Midbrain (tissue), 1 donor: ENCODE data around the gene TMTC1.

ENCODE experiments used
- DNase-seq: peaks from one replicate; lab custom pipeline; 2025; lab: John Stamatoyannopoulos, UW

The TMTC1 gene

GRCh38 chr12:29780084-29780483, 3.7 kb downstream of the TMTC1 start:
- no peak for DNase-seq

DNA sequence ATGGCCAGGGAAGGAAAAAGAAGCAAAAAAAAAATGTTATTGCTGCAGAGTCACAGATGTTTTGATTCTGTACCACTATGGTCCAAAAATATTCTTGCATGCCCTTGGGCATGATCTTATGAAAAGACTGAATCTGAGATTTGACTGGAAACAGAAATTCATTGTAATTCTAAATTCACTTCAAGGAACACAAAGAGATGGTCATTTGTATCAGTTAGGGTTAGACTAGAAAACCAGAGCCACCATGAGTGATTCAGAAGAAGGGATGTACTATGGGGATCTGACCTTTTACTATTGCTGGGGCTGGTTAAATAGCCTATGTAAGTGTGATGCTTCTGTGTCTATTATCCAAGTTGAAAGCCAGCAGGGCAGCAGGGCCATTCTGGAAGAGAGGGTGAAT, 5.2 kb downstream of the TMTC1 start:
- no peak for DNase-seq

GRCh38 chr12:29773076-29773475, 10.7 kb downstream of the TMTC1 start:
- DNase-seq, result no peak

GRCh38 chr12:29771786-29772185, 12.0 kb downstream of the TMTC1 start:
- no peak for DNase-seq

GRCh38 chr12:29771165-29771564, 12.6 kb downstream of the TMTC1 start:
- no peak for DNase-seq

DNA sequence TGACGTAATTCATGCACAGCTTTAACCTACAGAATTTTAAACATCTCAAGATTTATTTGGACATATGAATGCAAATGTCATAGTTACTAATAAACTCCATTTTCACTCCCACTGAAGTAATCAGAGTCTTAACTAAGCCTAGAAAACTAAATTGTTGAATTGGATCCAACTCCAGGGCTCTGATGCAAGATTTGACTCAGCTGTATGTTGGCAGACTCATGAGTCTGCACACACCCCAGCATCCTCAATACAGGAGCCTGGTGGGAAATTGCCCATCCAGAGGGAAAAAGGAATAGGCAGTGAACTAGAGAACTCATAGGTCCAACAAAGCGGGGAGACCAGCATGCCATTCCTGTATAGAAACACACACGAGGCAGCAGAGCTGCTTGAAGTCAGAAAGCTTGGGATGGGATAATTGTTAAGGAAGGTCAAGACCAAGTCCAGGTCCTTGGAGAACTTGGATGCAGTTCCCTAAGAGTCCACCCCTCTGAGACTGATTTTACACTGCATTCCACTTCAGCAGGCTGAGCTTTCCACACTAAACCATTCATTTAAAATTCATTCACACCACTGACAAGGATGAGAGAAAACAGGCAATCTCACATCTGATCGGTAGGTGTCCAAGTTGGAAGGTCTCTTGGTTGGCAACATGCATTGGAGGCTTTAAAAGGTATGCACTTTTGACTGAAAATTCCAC, 14.4 kb downstream of the TMTC1 start:
- DNase-seq, result no peak

DNA sequence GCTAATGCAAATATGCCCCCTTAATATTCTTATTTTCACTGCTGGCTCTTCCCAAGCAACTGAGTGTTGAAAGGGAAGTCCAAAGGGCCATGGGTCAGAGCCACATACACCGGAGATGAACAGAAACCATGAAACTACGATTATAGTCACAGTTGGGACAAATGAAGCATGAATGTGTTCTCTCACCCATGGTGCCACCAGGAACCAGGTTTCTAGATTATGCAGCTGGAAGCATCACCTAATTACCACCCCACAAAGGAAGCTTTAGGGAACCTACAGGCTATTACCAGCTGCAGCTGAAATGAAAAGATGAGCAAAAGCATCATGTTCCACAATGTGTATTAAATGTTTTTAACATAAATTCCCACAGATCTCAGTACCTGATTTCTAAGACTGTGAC, 15.4 kb downstream of the TMTC1 start:
- no peak for DNase-seq

DNA sequence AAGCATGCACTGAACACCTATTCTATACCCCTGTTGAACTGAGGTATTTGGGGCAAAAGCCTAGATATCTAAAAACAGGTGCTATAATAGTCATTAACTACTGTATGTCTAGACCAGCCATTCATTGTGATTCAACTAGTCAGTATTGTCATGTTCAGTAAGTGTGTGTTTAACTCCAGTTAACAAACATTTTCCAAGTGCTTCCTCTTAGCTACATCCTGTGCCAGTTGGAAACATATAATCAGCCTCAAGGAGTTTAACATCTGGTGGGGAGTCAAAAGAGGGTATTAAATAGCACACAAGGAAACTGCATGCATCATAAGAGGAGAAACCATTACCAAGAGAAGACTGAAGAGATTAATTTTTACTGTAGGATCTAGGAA, 20.4 kb downstream of the TMTC1 start:
- DNase-seq, result no peak

DNA sequence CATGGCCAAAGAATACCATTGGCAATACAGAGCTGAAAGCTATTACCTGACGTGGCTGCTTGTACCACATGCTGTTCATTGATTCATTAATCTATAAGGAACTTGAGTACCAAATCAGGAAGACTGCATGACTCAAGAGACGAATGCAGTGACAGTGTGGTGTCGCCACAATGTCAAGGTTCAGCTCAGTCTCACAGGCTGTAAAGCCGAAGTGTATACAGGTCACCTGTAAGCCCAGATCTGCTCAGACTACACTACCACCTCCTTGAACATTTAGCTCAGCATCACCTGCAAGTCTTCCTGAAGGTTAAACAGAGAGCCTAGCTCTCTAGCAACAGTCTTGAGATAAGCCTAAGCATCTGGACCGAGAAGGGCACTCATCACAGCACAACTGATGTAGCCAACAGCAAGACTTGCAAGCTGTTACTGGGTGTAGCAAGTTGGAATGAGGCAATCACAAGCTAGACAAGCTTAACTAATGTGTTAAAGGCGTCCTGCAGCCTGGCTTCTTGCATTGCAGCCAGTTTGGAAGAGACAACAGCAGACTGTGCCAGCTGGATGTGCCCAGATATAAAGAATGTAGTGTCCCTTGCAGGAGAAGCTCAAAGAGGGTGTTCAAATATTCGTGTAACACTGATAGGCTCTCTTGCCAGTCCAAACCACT, 21.0 kb downstream of the TMTC1 start:
- peak; percentile 27 for DNase-seq

- no peak for DNase-seq
Measured at GRCh38 chr12:29759950-29760349, 23.8 kb downstream of the TMTC1 start.

DNA sequence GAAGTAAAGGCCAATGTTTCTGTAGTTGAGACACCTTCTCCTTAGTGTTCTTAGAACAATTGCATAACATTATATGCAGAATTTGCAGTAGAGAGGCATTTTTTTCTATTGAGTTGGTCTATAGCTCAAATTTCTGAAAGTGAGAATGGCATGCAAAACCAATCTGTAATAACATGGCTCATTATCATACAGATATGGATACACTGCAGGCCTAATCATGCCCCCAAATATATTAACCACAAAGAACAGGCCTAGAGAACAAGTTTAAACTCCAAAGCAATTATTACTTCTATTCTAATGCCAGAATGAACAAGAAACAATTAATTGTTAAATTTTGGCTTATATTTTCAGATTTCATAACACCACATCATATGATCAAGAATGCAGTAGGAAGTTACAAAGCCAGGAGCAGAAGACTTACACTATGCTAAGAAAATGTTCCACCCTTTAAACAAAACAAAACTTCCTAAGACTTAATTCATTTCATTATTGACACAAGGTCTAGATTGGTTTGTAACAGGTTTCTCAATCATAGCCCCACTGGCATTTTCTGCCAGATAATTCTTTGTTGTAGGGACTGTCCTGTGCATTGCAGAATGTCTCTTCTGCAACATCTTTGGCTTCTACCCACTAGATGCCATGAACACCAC, 26.9 kb downstream of the TMTC1 start:
- DNase-seq, result no peak

DNA sequence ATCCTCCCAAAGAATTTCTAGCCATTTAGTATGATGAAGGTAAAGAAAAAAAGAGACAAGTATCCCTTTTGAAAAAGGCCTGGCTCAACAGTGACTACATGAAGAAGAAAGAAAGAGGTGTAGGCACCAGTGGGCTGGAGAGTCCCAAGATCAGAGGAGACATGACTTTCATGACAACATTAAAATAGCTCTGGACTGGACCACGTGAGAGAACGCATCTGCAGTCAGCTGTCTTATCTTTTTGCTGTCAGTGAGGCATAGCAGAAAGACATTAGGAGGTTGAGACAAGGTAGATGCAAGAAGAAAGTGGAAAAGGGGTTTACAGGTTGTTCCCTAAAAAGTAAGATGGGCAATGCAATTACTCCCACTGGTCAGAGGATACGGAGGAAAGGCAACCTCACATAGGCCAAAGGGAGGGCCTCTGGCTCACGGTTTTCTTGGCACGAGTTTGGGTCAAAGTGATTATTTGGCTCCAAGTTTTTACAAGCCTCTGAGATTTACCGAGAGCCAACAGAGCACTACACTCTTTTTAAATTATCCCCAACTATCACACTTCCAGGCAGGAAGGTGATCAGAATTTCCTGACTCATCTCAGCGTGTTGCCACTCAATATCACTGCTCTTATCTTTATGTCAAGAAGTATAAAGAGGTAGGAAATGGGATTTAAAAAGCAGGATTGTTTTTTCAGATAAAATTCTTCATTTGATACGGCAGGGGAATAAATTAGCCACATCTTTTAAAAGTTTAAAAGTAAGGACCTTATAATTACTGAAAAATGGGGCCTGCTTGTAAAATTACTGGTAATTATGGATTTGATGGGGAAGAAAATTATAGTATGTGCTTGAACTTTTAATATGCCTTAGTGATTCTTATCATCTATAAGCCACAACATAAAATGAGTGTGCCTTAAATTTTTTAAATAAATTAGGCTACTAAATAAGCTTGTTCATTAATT, 29.2 kb downstream of the TMTC1 start:
- DNase-seq, result no peak

- no peak for DNase-seq
Measured at GRCh38 chr12:29752121-29752520, 31.6 kb downstream of the TMTC1 start.

- no peak for DNase-seq
Measured at GRCh38 chr12:29751676-29752075, 32.1 kb downstream of the TMTC1 start.

DNA sequence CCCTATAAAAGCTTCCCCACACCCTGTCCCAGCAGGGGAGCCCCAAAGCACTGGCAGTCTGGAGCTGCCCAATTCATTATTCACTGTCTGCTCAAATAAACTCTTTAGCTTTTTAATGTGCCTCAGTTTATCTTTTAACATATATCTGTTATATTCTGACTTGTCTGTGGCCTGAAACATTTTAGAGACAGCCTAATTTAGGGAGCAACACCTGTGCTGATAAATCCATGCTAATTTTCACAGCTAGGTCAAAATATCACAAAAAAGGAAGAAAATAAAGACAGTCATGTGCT, 32.9 kb downstream of the TMTC1 start:
- no peak for DNase-seq

DNA sequence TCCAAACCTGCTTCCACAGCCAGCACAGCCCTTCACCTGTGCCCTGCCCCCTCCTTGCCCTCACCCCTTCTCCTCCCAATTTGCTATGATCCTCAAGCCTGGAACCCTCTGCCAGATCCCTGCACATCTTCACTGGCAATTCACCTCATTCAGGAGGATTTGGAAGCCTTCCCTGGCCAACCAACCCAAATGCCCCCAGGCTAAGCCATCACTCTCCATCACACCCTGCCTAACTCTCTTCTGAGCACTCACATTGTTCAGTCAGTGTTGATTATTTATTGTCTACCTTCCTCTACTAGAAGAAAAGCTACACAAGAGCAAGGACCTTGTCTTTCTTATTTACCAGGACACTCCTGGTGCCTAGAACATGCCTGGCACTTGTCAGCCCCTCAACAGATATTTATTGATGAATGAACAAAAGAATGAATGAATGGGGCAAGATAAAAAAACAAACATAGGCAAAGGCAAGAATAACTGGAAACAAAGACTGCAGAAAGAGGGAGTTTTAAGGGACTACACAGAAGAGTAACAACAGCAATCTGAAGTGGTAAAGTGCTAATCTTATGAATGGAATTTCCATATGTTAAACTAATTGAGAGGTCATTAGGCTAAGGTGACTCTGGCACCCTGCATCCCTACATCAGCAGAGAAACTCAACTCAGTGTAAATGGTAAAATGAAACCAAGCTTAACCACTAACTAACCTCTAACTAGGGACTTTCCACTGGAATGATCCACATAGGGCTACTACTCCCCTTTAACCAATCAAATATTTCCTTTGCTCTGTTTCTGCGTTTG, 33.4 kb downstream of the TMTC1 start:
- no peak for DNase-seq

- no peak for DNase-seq
Measured at GRCh38 chr12:29744365-29744764, 39.4 kb downstream of the TMTC1 start.

DNA sequence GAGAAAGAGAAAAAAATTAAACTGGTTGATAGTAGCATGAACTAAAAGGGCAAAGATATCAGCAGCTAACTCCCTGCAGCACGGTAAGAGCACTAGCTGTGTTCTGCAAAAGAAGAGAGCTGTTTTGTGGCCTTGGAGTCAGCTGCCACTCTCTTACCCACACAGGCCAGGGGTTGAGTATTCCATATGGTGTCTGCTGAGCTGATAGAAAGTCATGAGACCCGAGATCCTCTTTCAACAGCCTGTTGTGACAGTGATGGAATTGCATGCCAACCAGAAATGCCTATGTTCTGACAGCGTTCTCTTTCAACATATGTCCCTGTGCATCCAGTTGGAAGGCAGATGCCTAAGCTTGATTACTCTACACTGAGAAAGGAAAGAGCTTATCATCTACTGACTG, 39.9 kb downstream of the TMTC1 start:
- DNase-seq, result no peak

DNA sequence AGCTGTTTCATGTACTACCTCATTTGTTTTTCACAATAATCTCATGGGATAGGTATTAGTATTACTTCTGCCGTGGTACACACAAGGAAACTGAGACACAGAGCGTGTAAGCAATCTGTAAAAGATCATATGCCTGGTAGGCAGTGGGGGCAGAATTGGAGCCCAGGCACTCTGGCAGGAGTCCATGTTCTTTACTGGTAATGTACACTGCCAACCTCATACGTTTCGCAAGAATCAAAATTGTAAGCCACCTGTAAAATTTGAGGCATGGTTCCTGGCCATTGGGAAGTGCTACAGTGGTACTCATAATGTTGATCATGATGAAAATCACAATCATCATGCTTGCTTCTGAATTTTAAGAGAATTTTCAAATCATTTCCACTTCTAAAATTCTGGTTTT, 40.7 kb downstream of the TMTC1 start:
- DNase-seq, result no peak

GRCh38 chr12:29742646-29743045, 41.1 kb downstream of the TMTC1 start:
- DNase-seq, result no peak

DNA sequence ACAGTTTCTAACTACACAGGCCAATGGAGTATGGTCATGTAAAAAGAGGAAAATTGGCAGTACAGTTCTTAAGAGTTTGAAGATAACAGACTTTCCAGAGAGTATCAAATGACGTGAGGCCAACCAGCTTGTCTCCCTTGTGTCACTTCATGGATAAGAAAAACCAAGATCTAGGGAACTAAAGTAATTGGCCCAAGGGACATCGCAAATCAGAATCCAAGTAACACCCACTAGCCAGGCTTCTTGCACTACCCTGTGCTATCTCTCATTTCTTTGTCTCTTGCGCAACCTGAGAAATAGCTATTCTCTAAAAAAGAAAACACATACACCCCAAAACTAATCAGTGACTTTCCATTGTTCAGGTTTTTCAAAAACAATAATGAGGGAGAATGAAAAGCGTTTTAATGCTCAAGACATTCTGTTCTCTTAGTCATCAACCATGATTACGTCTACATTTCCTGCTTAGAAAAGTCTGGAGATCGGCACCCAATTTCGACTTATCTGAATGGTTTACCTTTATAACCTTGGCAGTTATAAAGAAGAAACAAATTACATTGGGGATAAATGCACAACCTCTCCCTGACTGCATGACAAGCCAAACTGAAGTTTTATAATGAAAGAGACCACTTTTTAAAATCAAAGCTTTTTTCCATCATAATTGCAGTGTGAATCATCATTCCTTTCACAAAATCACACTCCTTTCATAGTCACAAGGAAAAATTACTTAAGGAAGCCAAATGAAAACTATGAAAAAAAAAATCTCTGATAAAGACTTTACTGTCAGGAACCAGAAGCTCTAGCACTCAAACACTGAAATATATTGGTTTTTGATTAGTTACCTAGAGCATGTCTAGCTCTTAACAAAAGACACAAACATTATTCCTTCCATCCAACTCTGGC, 42.1 kb downstream of the TMTC1 start:
- no peak for DNase-seq
